ENCODE measurements around the gene DRAP1.

Gene DRAP1

GRCh38 chr11:65894034-65894591 lies 25.1 kb upstream of the DRAP1 start:
- DNase-seq (ENCODE audit: low read depth in 2 of 2) = no peak
- no peak for TF ChIP-seq CTCF (IDR thresholded peaks at IDR 0.05; ENCODE audit: low read depth, low read length)
- no peak overlapping the region for H3K4me3 ChIP-seq (replicated peaks in 1 of 2; ENCODE audit: low read depth in 2 of 2, low read length in 2 of 2)

- no peak for TF ChIP-seq CTCF (IDR thresholded peaks at IDR 0.05; ENCODE audit: low read depth, low read length)
- H3K4me3 ChIP-seq (replicated peaks in 1 of 2; ENCODE audit: low read depth in 2 of 2, low read length in 2 of 2) = no peak overlapping the region
Observed at GRCh38 chr11:65895482-65895981, 23.7 kb upstream of the DRAP1 start.

GRCh38 chr11:65896034-65896999 lies 22.9 kb upstream of the DRAP1 start:
- TF ChIP-seq CTCF (IDR thresholded peaks at IDR 0.05; ENCODE audit: low read depth, low read length) = no peak
- H3K4me3 ChIP-seq (replicated peaks in 1 of 2; ENCODE audit: low read depth in 2 of 2, low read length in 2 of 2) = peak overlapping the region in 1 of 2 donors; percentile 98
- peak in 1 of 2 donors; percentile 50 for DNase-seq (ENCODE audit: low read depth in 2 of 2)

More at GRCh38 chr11:65895482-65895981, 23.7 kb upstream of the DRAP1 start:
- peak in 1 of 2 donors; percentile 50 for DNase-seq (ENCODE audit: low read depth in 2 of 2)

GRCh38 chr11:65897020-65897471 lies 22.2 kb upstream of the DRAP1 start:
- TF ChIP-seq CTCF (IDR thresholded peaks at IDR 0.05; ENCODE audit: low read depth, low read length) = no peak
- H3K4me3 ChIP-seq (replicated peaks in 1 of 2; ENCODE audit: low read depth in 2 of 2, low read length in 2 of 2) = peak overlapping the region in 1 of 2 donors; percentile 98
- no peak for DNase-seq (ENCODE audit: low read depth in 2 of 2)

GRCh38 chr11:65898656-65899355 lies 20.4 kb upstream of the DRAP1 start:
- no peak for TF ChIP-seq CTCF (IDR thresholded peaks at IDR 0.05; ENCODE audit: low read depth, low read length)
- H3K4me3 ChIP-seq (replicated peaks in 1 of 2; ENCODE audit: low read depth in 2 of 2, low read length in 2 of 2) = peak overlapping the region; percentile 76 to 98
- DNase-seq (ENCODE audit: low read depth in 2 of 2) = peak in 1 of 2 donors; percentile 46

GRCh38 chr11:65899356-65900124 lies 19.7 kb upstream of the DRAP1 start:
- peak; percentile 76 to 80 for DNase-seq (ENCODE audit: low read depth in 2 of 2)
- H3K4me3 ChIP-seq (replicated peaks in 1 of 2; ENCODE audit: low read depth in 2 of 2, low read length in 2 of 2) = peak overlapping the region; percentile 76 to 98

More at GRCh38 chr11:65899356-65900124, 19.7 kb upstream of the DRAP1 start:
- no peak for TF ChIP-seq CTCF (IDR thresholded peaks at IDR 0.05; ENCODE audit: low read depth, low read length)

Data from cardiac fibroblast (primary cell).